Right lung (tissue), 5 donors: ENCODE data around the gene KDSR. TPM values are rescaled to one million over a fixed set of nuclear protein-coding genes. Genes with fewer than 3 reads are reported as not detected.

Experiments
- DNase-seq, 2 donors: peaks; one replicate each; pipeline ENCODE4 v3.0.0-alpha.2; 2013
- polyA plus RNA-seq, 5 donors: library from polyadenylated mRNA; unstranded; fragments of 120-200 nt; gene quantifications; one replicate each; pipeline versions ENCODE4 v1.2.1 to v1.2.3, GENCODE V29; 2013; ENCODE audit warnings: inconsistent platforms in 1 of 5, low replicate concordance in 1 of 5; ENCODE audit not compliant: insufficient read length in 5 of 5, insufficient read depth in 1 of 5

KDSR gene
- polyA plus RNA-seq, 5 donors = 32.1 to 45.8 (median 40.8) TPM

DNA sequence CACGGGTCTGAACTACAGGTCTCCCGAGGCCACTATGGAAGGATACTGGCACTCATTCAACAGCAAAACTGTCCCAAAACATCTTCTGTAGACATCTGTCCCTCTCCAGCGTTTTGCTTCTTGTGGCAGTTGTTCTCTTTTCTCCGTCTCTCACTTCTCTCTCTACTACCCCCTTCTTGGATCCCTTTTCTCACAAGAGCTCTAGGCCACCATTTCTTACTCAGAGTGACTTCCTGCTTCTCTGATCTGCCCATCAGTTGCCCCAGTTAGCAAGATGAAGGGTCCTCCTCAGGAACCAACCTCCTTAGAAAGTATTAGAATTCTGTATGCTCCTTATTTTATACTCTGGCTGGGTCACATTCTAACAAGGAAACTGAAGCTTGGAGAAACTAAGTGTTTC, 80.1 kb downstream of the KDSR start:
- DNase-seq = no peak

- no peak for DNase-seq
These were observed 81.9 kb downstream of the KDSR start for GRCh38 chr18:63284827-63285733.

DNA sequence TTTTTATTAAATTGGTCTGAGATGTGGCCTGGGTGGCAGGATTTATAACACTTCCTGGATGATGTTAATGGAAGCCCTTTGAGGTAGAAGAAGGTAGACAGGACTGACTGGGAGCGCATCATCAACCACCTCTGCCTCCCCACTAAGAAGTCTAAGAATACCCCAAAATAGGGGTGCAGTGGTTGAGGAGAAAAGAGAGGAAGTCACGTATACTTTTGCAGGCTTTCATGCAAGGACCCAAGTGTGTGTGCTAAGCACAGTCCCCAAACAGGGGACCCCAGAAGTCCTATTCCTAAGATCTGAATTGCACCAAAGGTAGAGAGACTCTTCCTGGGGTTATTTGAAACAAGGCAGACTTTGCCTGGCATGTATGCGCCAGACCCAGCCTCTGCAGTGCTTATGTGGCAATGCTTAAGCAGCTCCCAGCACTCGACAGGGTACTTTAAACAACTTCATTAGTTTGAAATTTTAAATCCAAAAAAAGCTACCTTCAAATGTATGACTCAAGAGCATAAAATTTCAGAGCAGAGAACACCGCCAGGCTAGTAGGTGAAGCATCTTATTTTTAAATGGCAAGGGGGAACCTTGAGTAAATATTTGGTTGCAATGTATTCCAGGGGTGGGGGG, 82.7 kb downstream of the KDSR start:
- no peak for DNase-seq

- no peak for DNase-seq
These were observed 83.5 kb downstream of the KDSR start for GRCh38 chr18:63283305-63284094.

- DNase-seq = no peak
These were observed 84.2 kb downstream of the KDSR start for GRCh38 chr18:63282793-63283192.

Other genes with a start within 250 kb of the KDSR start
- gene BCL2, start 47.4 kb downstream of the KDSR start, polyA plus RNA-seq = 10 to 100 TPM in 4 of 5 donors, 1 to 10 TPM in 1; 8.8 to 12.6 (median 11.5) TPM
- 10 to 100 TPM; 39.6 to 60.1 (median 57.0) TPM for gene VPS4B, start 55.3 kb upstream of the KDSR start, polyA plus RNA-seq
- not detected for gene SERPINB5, start 109.8 kb upstream of the KDSR start, polyA plus RNA-seq
- not detected for gene SERPINB12, start 175.2 kb upstream of the KDSR start, polyA plus RNA-seq
- gene SERPINB13, start 220.1 kb upstream of the KDSR start, polyA plus RNA-seq = not detected